Measurements from ENCODE around the gene SELENOO. TPM values are rescaled to one million over a fixed set of nuclear protein-coding genes. Genes with fewer than 3 reads are reported as not detected.
A peak's percentile ranks its signal among the peaks of the same experiment; 100 is the strongest.

The SELENOO gene
- total RNA-seq, 1 experiment from 2014 or later, result 32.8 TPM

- no peak overlapping the region for H3K4me3 ChIP-seq (ENCODE audit: low read length)
- ChIA-PET POLR2A (ENCODE audit: unreplicated experiment) (no interaction called here), CTCF (no interaction called here)
- no peak overlapping the region for H2AFZ ChIP-seq (ENCODE audit: low read length)
- no peak overlapping the region for H3K4me2 ChIP-seq (ENCODE audit: low read length)
- BruUV-seq (replicated peaks), result no TSS peak
- H3K36me3 ChIP-seq (ENCODE audit: low read depth, low read length), result no peaks in the 10 kb centered on the region
- no peaks in the 10 kb centered on the region for H3K9me2 ChIP-seq (replicated peaks; ENCODE audit: low read length)
- ATAC-seq, result no peak
- no peak overlapping the region for H3K9ac ChIP-seq (ENCODE audit: low read length)
- H3K27me3 ChIP-seq (ENCODE audit: low read length), result no peaks in the 10 kb centered on the region
- no peaks in the 10 kb centered on the region for H3K4me1 ChIP-seq (ENCODE audit: insufficient read depth, low read length)
- TF ChIP-seq EZH2 (IDR thresholded peaks at IDR 0.05; ENCODE audit: low read length, unreplicated experiment), result no peak
- TF ChIP-seq, protein P1, sequence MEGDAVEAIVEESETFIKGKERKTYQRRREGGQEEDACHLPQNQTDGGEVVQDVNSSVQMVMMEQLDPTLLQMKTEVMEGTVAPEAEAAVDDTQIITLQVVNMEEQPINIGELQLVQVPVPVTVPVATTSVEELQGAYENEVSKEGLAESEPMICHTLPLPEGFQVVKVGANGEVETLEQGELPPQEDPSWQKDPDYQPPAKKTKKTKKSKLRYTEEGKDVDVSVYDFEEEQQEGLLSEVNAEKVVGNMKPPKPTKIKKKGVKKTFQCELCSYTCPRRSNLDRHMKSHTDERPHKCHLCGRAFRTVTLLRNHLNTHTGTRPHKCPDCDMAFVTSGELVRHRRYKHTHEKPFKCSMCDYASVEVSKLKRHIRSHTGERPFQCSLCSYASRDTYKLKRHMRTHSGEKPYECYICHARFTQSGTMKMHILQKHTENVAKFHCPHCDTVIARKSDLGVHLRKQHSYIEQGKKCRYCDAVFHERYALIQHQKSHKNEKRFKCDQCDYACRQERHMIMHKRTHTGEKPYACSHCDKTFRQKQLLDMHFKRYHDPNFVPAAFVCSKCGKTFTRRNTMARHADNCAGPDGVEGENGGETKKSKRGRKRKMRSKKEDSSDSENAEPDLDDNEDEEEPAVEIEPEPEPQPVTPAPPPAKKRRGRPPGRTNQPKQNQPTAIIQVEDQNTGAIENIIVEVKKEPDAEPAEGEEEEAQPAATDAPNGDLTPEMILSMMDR (conservative IDR thresholded peaks at IDR 0.05; ENCODE audit: low read depth, low read length), result no peak
- no peak for TF ChIP-seq EZH2phosphoT487 (IDR thresholded peaks at IDR 0.05; ENCODE audit: borderline replicate concordance, low read length)
- H3F3A ChIP-seq (ENCODE audit: low read length, unreplicated experiment), result no peaks in the 10 kb centered on the region
- H3K9me3 ChIP-seq (ENCODE audit: low read length), result no peaks in the 10 kb centered on the region
- intact Hi-C loops (cut with micrococcal nuclease), result no loop called here
- no peak for DNase-seq
- no peaks in the 10 kb centered on the region for H4K20me1 ChIP-seq (ENCODE audit: low read length)
- H3K27ac ChIP-seq (ENCODE audit: low read length), result no peak overlapping the region
- peaks cover 28% of the 10 kb centered on the region for H3K79me2 ChIP-seq (ENCODE audit: low read length)
These were observed 32.4 kb downstream of the SELENOO start for GRCh38 chr22:50233223-50233622.

DNA sequence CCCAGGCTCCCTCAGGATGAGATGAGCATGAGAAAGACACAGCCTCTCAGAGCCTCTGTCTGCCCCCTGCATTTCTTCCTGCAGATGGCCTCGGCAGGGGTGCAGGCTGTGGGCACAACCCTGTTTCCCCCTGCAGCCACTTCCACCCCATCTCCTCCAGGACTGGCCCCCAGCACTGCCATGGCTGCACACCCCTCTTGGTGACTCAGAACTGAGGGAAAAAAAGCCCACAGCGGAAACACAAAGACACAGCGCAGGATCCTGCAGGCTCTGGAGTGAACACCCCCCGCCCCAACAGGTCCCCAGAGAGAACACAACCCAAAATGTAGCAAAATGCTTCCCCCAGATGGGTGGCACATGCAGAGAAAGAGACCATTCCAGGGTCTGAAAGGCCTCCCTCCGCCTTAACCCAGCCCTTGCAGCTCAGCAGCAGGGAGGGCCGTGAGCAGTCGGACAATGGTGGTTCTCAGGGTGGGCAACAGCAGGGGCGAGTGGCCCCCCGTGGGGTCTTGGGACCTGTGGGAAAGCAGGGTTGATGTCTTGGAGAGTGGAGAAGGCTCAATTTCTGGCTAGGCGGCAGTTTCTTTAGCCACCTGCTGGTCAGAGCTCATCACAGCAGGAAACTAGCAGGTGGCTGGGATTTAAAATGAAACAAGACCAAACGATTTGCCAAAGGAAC lies 36.1 kb downstream of the SELENOO start:
- intact Hi-C loops (cut with micrococcal nuclease), result no loop called here
- Histone ChIP-seq H3K79me2 (ENCODE audit: low read length) (peaks cover 52% of the 10 kb centered on the region), H3K9me2 (replicated peaks; ENCODE audit: low read length) (no peaks in the 10 kb centered on the region), H3F3A (ENCODE audit: low read length, unreplicated experiment) (no peaks in the 10 kb centered on the region), H3K36me3 (ENCODE audit: low read depth, low read length) (no peaks in the 10 kb centered on the region; the same call in 1 of the 2 replicates), H2AFZ (ENCODE audit: low read length) (no peak overlapping the region), H3K4me1 (ENCODE audit: insufficient read depth, low read length) (no peaks in the 10 kb centered on the region), H4K20me1 (ENCODE audit: low read length) (no peaks in the 10 kb centered on the region), H3K4me2 (ENCODE audit: low read length) (no peak overlapping the region), H3K9me3 (ENCODE audit: low read length) (no peaks in the 10 kb centered on the region), H3K4me3 (ENCODE audit: low read length) (no peak overlapping the region), H3K27me3 (ENCODE audit: low read length) (no peaks in the 10 kb centered on the region), H3K9ac (ENCODE audit: low read length) (no peak overlapping the region), H3K27ac (ENCODE audit: low read length) (no peak overlapping the region)
- ATAC-seq, result no peak
- no TSS peak for BruUV-seq (replicated peaks)
- ChIA-PET CTCF (interaction anchor here (0.5 to 0.6 kb wide), 3 partner anchors 30 to 290 kb away, joined by 3 to 6 read pairs (median 4); no protein-coding TSS in a partner anchor), POLR2A (ENCODE audit: unreplicated experiment) (no interaction called here)
- TF ChIP-seq, protein P1 (conservative IDR thresholded peaks at IDR 0.05; ENCODE audit: low read depth, low read length), result peak; percentile 63
- TF ChIP-seq EZH2 (IDR thresholded peaks at IDR 0.05; ENCODE audit: low read length, unreplicated experiment) (no peak), EZH2phosphoT487 (IDR thresholded peaks at IDR 0.05; ENCODE audit: borderline replicate concordance, low read length) (no peak)
- peak; percentile 33 for DNase-seq

- intact Hi-C loops (cut with micrococcal nuclease), result no loop called here
- ATAC-seq (no peak), DNase-seq (no peak)
- H3K9me2 ChIP-seq (replicated peaks; ENCODE audit: low read length), result no peaks in the 10 kb centered on the region
- no TSS peak for BruUV-seq (replicated peaks)
- H3K4me1 ChIP-seq (ENCODE audit: insufficient read depth, low read length), result no peaks in the 10 kb centered on the region
- H3K4me2 ChIP-seq (ENCODE audit: low read length), result no peak overlapping the region
- no peak overlapping the region for H3K4me3 ChIP-seq (ENCODE audit: low read length)
- TF ChIP-seq EZH2phosphoT487 (IDR thresholded peaks at IDR 0.05; ENCODE audit: borderline replicate concordance, low read length) (no peak), EZH2 (IDR thresholded peaks at IDR 0.05; ENCODE audit: low read length, unreplicated experiment) (no peak)
- TF ChIP-seq, protein P1 (conservative IDR thresholded peaks at IDR 0.05; ENCODE audit: low read depth, low read length), result no peak
- no peaks in the 10 kb centered on the region for H3K9me3 ChIP-seq (ENCODE audit: low read length)
- no peaks in the 10 kb centered on the region for H4K20me1 ChIP-seq (ENCODE audit: low read length)
- no peak overlapping the region for H3K27ac ChIP-seq (ENCODE audit: low read length)
- ChIA-PET CTCF (no interaction called here), POLR2A (ENCODE audit: unreplicated experiment) (no interaction called here)
- no peak overlapping the region for H3K9ac ChIP-seq (ENCODE audit: low read length)
- H3F3A ChIP-seq (ENCODE audit: low read length, unreplicated experiment), result no peaks in the 10 kb centered on the region
- no peak overlapping the region for H2AFZ ChIP-seq (ENCODE audit: low read length)
- peaks cover 70% of the 10 kb centered on the region for H3K79me2 ChIP-seq (ENCODE audit: low read length)
- H3K36me3 ChIP-seq (ENCODE audit: low read depth, low read length), result no peaks in the 10 kb centered on the region; the same call in 1 of the 2 replicates
- H3K27me3 ChIP-seq (ENCODE audit: low read length), result no peaks in the 10 kb centered on the region
These were observed 37.9 kb downstream of the SELENOO start for GRCh38 chr22:50238755-50239154.

Measured in PC-3 (cell line).